ENCODE measurements around the gene STARD5.

The STARD5 gene

GRCh38 chr15:81264072-81264857, 59.7 kb downstream of the STARD5 start:
- DNase-seq (ENCODE audit: low read depth, low spot score) = no peak
- no peak overlapping the region for H3K27ac ChIP-seq

GRCh38 chr15:81263477-81263876, 60.5 kb downstream of the STARD5 start:
- no peak for DNase-seq (ENCODE audit: low read depth, low spot score)

GRCh38 chr15:81261172-81261811, 62.6 kb downstream of the STARD5 start:
- no peak for DNase-seq (ENCODE audit: low read depth, low spot score)
- H3K27ac ChIP-seq = no peak overlapping the region

More at GRCh38 chr15:81263477-81263876, 60.5 kb downstream of the STARD5 start:
- H3K27ac ChIP-seq = no peak overlapping the region

- no peak for DNase-seq (ENCODE audit: low read depth, low spot score)
- no peak overlapping the region for H3K27ac ChIP-seq
Observed at GRCh38 chr15:81259760-81260298, 64.1 kb downstream of the STARD5 start.

All from epithelial cell of prostate (primary cell).